ENCODE results near the gene SLC39A8. TPM values are rescaled to one million over a fixed set of nuclear protein-coding genes. Genes with fewer than 3 reads are reported as not detected.

The SLC39A8 gene
- total RNA-seq, 1 donor from 2014 or later, result 3.1 TPM

GRCh38 chr4:102227388-102227787, 117.9 kb downstream of the SLC39A8 start:
- ATAC-seq, result no peak

- no peak for ATAC-seq
Observed at GRCh38 chr4:102223461-102223860, 121.8 kb downstream of the SLC39A8 start.

- ATAC-seq, result no peak
Observed at GRCh38 chr4:102222838-102223409, 122.4 kb downstream of the SLC39A8 start.

- no peak for ATAC-seq
Observed at GRCh38 chr4:102219129-102219528, 126.2 kb downstream of the SLC39A8 start.

GRCh38 chr4:102218656-102219055, 126.6 kb downstream of the SLC39A8 start:
- ATAC-seq, result no peak

- no peak for ATAC-seq
Observed at GRCh38 chr4:102217775-102218355, 127.4 kb downstream of the SLC39A8 start.

GRCh38 chr4:102217345-102217744, 127.9 kb downstream of the SLC39A8 start:
- ATAC-seq, result no peak

GRCh38 chr4:102216666-102217065, 128.6 kb downstream of the SLC39A8 start:
- ATAC-seq, result no peak

GRCh38 chr4:102213031-102213430, 132.3 kb downstream of the SLC39A8 start:
- no peak for ATAC-seq

Other genes starting within 250 kb of the SLC39A8 start
- gene NFKB1, start 155.9 kb upstream of the SLC39A8 start, total RNA-seq, result 35.2 TPM